WTC11 (cell line): ENCODE results near the gene S100A7.

ENCODE experiments used
- CBFB ChIP-seq: sonication (generic); formaldehyde crosslinking; IDR thresholded peaks from 2 replicates; pipeline ENCODE4 v1.8.1; 2022; ENCODE audit warnings: mild to moderate bottlenecking, low read depth, missing genetic modification reagents
- ESRRA ChIP-seq: sonication (generic); formaldehyde crosslinking; IDR thresholded peaks from 2 replicates; pipeline ENCODE4 v1.8.1; 2022; ENCODE audit warnings: mild to moderate bottlenecking, missing genetic modification reagents, borderline replicate concordance
- JUN ChIP-seq: sonication (generic); formaldehyde crosslinking; IDR thresholded peaks from 2 replicates; pipeline ENCODE4 v1.8.0; 2023; ENCODE audit warnings: mild to moderate bottlenecking, missing genetic modification reagents
- KAT7 ChIP-seq: sonication (generic); formaldehyde crosslinking; IDR thresholded peaks from 2 replicates; pipeline ENCODE4 v1.8.1; 2023; ENCODE audit warnings: missing genetic modification reagents, mild to moderate bottlenecking, borderline replicate concordance
- SMAD4 ChIP-seq: sonication (generic); formaldehyde crosslinking; IDR thresholded peaks from 2 replicates; pipeline ENCODE4 v1.8.0; 2022; ENCODE audit warnings: mild to moderate bottlenecking, missing genetic modification reagents
- USF2 ChIP-seq: sonication (generic); formaldehyde crosslinking; IDR thresholded peaks from 2 replicates; pipeline ENCODE4 v1.8.1; 2023; ENCODE audit warnings: mild to moderate bottlenecking, missing genetic modification reagents, moderate library complexity
- TF ChIP-seq, protein P1 (sequence below): fragments of 200-600 bp; IDR thresholded peaks from 2 replicates; pipeline ENCODE4 v1.8.0; 2022; ENCODE audit warnings: antibody characterized with exemption
- TF ChIP-seq, protein P2 (sequence below): sonication (generic); formaldehyde crosslinking; IDR thresholded peaks from 2 replicates; pipeline ENCODE4 v1.8.1; 2023; ENCODE audit warnings: mild to moderate bottlenecking, moderate library complexity, missing genetic modification reagents

- TF ChIP-seq, protein P1, sequence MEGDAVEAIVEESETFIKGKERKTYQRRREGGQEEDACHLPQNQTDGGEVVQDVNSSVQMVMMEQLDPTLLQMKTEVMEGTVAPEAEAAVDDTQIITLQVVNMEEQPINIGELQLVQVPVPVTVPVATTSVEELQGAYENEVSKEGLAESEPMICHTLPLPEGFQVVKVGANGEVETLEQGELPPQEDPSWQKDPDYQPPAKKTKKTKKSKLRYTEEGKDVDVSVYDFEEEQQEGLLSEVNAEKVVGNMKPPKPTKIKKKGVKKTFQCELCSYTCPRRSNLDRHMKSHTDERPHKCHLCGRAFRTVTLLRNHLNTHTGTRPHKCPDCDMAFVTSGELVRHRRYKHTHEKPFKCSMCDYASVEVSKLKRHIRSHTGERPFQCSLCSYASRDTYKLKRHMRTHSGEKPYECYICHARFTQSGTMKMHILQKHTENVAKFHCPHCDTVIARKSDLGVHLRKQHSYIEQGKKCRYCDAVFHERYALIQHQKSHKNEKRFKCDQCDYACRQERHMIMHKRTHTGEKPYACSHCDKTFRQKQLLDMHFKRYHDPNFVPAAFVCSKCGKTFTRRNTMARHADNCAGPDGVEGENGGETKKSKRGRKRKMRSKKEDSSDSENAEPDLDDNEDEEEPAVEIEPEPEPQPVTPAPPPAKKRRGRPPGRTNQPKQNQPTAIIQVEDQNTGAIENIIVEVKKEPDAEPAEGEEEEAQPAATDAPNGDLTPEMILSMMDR = no peak
- TF ChIP-seq CBFB (no peak), SMAD4 (CRISPR knock-in tag) (no peak), USF2 (CRISPR knock-in tag) (no peak), ESRRA (CRISPR knock-in tag) (no peak), KAT7 (no peak), JUN (CRISPR knock-in tag) (no peak)
- TF ChIP-seq, protein P2, sequence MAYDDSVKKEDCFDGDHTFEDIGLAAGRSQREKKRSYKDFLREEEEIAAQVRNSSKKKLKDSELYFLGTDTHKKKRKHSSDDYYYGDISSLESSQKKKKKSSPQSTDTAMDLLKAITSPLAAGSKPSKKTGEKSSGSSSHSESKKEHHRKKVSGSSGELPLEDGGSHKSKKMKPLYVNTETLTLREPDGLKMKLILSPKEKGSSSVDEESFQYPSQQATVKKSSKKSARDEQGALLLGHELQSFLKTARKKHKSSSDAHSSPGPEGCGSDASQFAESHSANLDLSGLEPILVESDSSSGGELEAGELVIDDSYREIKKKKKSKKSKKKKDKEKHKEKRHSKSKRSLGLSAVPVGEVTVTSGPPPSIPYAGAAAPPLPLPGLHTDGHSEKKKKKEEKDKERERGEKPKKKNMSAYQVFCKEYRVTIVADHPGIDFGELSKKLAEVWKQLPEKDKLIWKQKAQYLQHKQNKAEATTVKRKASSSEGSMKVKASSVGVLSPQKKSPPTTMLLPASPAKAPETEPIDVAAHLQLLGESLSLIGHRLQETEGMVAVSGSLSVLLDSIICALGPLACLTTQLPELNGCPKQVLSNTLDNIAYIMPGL (CRISPR knock-in tag) = no peak
Observed at GRCh38 chr1:153430561-153430960, 29.9 kb downstream of the S100A7 start.
